IPS-15b (cell line): ENCODE measurements around the gene DMXL1.
A peak's percentile ranks its signal among the peaks of the same experiment; 100 is the strongest.

Experiments
- H3K27me3 ChIP-seq: one replicate; pipeline ENCODE4 v1.6.1; 2013; ENCODE audit warnings: low read length; ENCODE audit not compliant: control insufficient read depth, insufficient read depth
- H3K36me3 ChIP-seq: one replicate; pipeline ENCODE4 v1.6.1; 2013; ENCODE audit warnings: low read length; ENCODE audit not compliant: control insufficient read depth, insufficient read depth
- H3K4me1 ChIP-seq: one replicate; pipeline ENCODE4 v1.6.1; 2013; ENCODE audit warnings: mild to moderate bottlenecking, low read length; ENCODE audit not compliant: control insufficient read depth, insufficient read depth
- H3K4me3 ChIP-seq: one replicate; pipeline ENCODE4 v1.5.1; 2013; ENCODE audit warnings: low read depth, low read length
- H3K9ac ChIP-seq: one replicate; pipeline ENCODE4 v1.6.1; 2013; ENCODE audit warnings: low read depth, mild to moderate bottlenecking, low read length
- H3K9me3 ChIP-seq: one replicate; pipeline ENCODE4 v1.6.1; 2013; ENCODE audit warnings: mild to moderate bottlenecking, low read length; ENCODE audit not compliant: control insufficient read depth, insufficient read depth

DMXL1 gene

GRCh38 chr5:119070828-119071560 lies at the start of gene DMXL1:
Gene DMXL1 (plus strand): TSS chr5:119071087. CDS start chr5:119071570, 483 bp downstream.
- no peaks in the 10 kb centered on the region for H3K27me3 ChIP-seq
- H3K9me3 ChIP-seq = no peaks in the 10 kb centered on the region
- no peaks in the 10 kb centered on the region for H3K36me3 ChIP-seq
- peak within 1 kb of the TSS; percentile 83 for H3K4me3 ChIP-seq
- H3K4me1 ChIP-seq = peaks cover 7% of the 10 kb centered on the region
- peak within 1 kb of the TSS; percentile 92 for H3K9ac ChIP-seq

GRCh38 chr5:119021149-119021732 lies 49.6 kb upstream of the DMXL1 start:
- Histone ChIP-seq H3K4me1 (no peaks in the 10 kb centered on the region), H3K9ac (no peak overlapping the region), H3K9me3 (no peaks in the 10 kb centered on the region), H3K36me3 (no peaks in the 10 kb centered on the region), H3K4me3 (no peak overlapping the region), H3K27me3 (no peaks in the 10 kb centered on the region)

GRCh38 chr5:119022017-119022745 lies 48.7 kb upstream of the DMXL1 start:
- H3K9ac ChIP-seq = no peak overlapping the region
- no peaks in the 10 kb centered on the region for H3K4me1 ChIP-seq
- no peaks in the 10 kb centered on the region for H3K27me3 ChIP-seq
- H3K9me3 ChIP-seq = no peaks in the 10 kb centered on the region
- no peak overlapping the region for H3K4me3 ChIP-seq
- H3K36me3 ChIP-seq = no peaks in the 10 kb centered on the region

GRCh38 chr5:119022773-119023172 lies 48.1 kb upstream of the DMXL1 start:
- H3K4me3 ChIP-seq = no peak overlapping the region
- no peaks in the 10 kb centered on the region for H3K4me1 ChIP-seq
- H3K27me3 ChIP-seq = no peaks in the 10 kb centered on the region
- H3K9ac ChIP-seq = no peak overlapping the region
- H3K36me3 ChIP-seq = no peaks in the 10 kb centered on the region
- H3K9me3 ChIP-seq = no peaks in the 10 kb centered on the region

- no peak overlapping the region for H3K9ac ChIP-seq
- H3K4me1 ChIP-seq = peaks cover 9% of the 10 kb centered on the region
- no peaks in the 10 kb centered on the region for H3K36me3 ChIP-seq
- no peak overlapping the region for H3K4me3 ChIP-seq
- H3K27me3 ChIP-seq = no peaks in the 10 kb centered on the region
- no peaks in the 10 kb centered on the region for H3K9me3 ChIP-seq
These were observed 42.3 kb upstream of the DMXL1 start for GRCh38 chr5:119028575-119028974.

- no peaks in the 10 kb centered on the region for H3K9me3 ChIP-seq
- H3K9ac ChIP-seq = no peak overlapping the region
- peaks cover 9% of the 10 kb centered on the region for H3K4me1 ChIP-seq
- no peak overlapping the region for H3K4me3 ChIP-seq
- no peaks in the 10 kb centered on the region for H3K36me3 ChIP-seq
- no peaks in the 10 kb centered on the region for H3K27me3 ChIP-seq
These were observed 39.6 kb upstream of the DMXL1 start for GRCh38 chr5:119031011-119031886.

- H3K4me1 ChIP-seq = peaks cover 9% of the 10 kb centered on the region
- no peaks in the 10 kb centered on the region for H3K36me3 ChIP-seq
- H3K9ac ChIP-seq = no peak overlapping the region
- H3K4me3 ChIP-seq = no peak overlapping the region
- no peaks in the 10 kb centered on the region for H3K27me3 ChIP-seq
- no peaks in the 10 kb centered on the region for H3K9me3 ChIP-seq
These were observed 39.0 kb upstream of the DMXL1 start for GRCh38 chr5:119031905-119032304.

GRCh38 chr5:119032656-119033055 lies 38.2 kb upstream of the DMXL1 start:
- no peaks in the 10 kb centered on the region for H3K9me3 ChIP-seq

GRCh38 chr5:119033135-119033534 lies 37.8 kb upstream of the DMXL1 start:
- H3K27me3 ChIP-seq = no peaks in the 10 kb centered on the region
- H3K4me3 ChIP-seq = no peak overlapping the region
- no peaks in the 10 kb centered on the region for H3K36me3 ChIP-seq
- H3K4me1 ChIP-seq = peaks cover 9% of the 10 kb centered on the region
- H3K9me3 ChIP-seq = no peaks in the 10 kb centered on the region
- H3K9ac ChIP-seq = no peak overlapping the region

More at GRCh38 chr5:119032656-119033055, 38.2 kb upstream of the DMXL1 start:
- Histone ChIP-seq H3K9ac (no peak overlapping the region), H3K27me3 (no peaks in the 10 kb centered on the region), H3K36me3 (no peaks in the 10 kb centered on the region), H3K4me1 (peaks cover 9% of the 10 kb centered on the region), H3K4me3 (no peak overlapping the region)

- H3K4me3 ChIP-seq = no peak overlapping the region
- H3K36me3 ChIP-seq = no peaks in the 10 kb centered on the region
- H3K27me3 ChIP-seq = no peaks in the 10 kb centered on the region
- H3K9me3 ChIP-seq = no peaks in the 10 kb centered on the region
- peaks cover 5% of the 10 kb centered on the region for H3K4me1 ChIP-seq
- H3K9ac ChIP-seq = no peak overlapping the region
These were observed 34.7 kb upstream of the DMXL1 start for GRCh38 chr5:119036101-119036762.
